DND-41 (cell line): ENCODE measurements around the gene ARRDC2.

Experiments used
- ATAC-seq: fragments of 200-7000 bp; cut with Tn5 transposase; 3 replicates; pipeline ENCODE4 v1.9.1; 2021; ENCODE audit warnings: low read depth; ENCODE audit not compliant: insufficient read depth
- DNase-seq: peaks from one replicate; pipeline ENCODE4 v3.0.0-alpha.2; 2020
- H2AFZ ChIP-seq: 2 replicates; pipeline ENCODE4 v1.6.0; 2012; ENCODE audit warnings: low read depth, low read length
- H3K27ac ChIP-seq: 2 replicates; pipeline ENCODE4 v1.5.1; 2012; ENCODE audit warnings: low read length, inconsistent platforms
- H3K27me3 ChIP-seq: fragments of 200-600 bp; sonication (generic); 2 replicates; pipeline ENCODE4 v1.6.0; 2012; ENCODE audit warnings: low read length, mild to moderate bottlenecking, inconsistent platforms; ENCODE audit not compliant: insufficient read depth, poor library complexity
- H3K36me3 ChIP-seq: 2 replicates; pipeline ENCODE4 v1.5.1; 2012; ENCODE audit warnings: low read length, inconsistent platforms; ENCODE audit not compliant: insufficient read depth
- H3K4me1 ChIP-seq: 2 replicates; pipeline ENCODE4 v1.5.1; 2012; ENCODE audit warnings: mild to moderate bottlenecking, low read length; ENCODE audit not compliant: insufficient read depth
- H3K4me2 ChIP-seq: 2 replicates; pipeline ENCODE4 v1.6.0; 2012; ENCODE audit warnings: mild to moderate bottlenecking, moderate library complexity, low read length, inconsistent platforms; ENCODE audit not compliant: insufficient read depth
- H3K4me3 ChIP-seq, 2 experiments: fragments of 200-600 bp in 1 of 2; shearing (Covaris generic) in 1 of 2; 2 replicates each; pipeline ENCODE4 v1.5.1; 2012 to 2016; ENCODE audit warnings: inconsistent platforms in 2 of 2, low read length in 2 of 2, mild to moderate bottlenecking in 2 of 2, low read depth in 1 of 2, moderate library complexity in 1 of 2
- H3K79me2 ChIP-seq: 2 replicates; pipeline ENCODE4 v1.6.0; 2012; ENCODE audit warnings: low read length, inconsistent platforms; ENCODE audit not compliant: insufficient read depth
- H3K9ac ChIP-seq: 2 replicates; pipeline ENCODE4 v1.6.0; 2012; ENCODE audit warnings: low read depth, mild to moderate bottlenecking, inconsistent platforms, low read length, moderate library complexity
- H3K9me3 ChIP-seq: 2 replicates; pipeline ENCODE4 v1.5.1; 2012; ENCODE audit warnings: low read length, moderate library complexity, mild to moderate bottlenecking, inconsistent platforms; ENCODE audit not compliant: insufficient read depth, severe bottlenecking
- H4K20me1 ChIP-seq: 2 replicates; pipeline ENCODE4 v1.6.0; 2012; ENCODE audit warnings: low read length; ENCODE audit not compliant: insufficient read depth
- CTCF ChIP-seq: IDR thresholded peaks from 2 replicates; pipeline ENCODE4 v1.5.1; 2012; ENCODE audit warnings: borderline replicate concordance, low read length, moderate library complexity, mild to moderate bottlenecking; ENCODE audit not compliant: poor library complexity, severe bottlenecking; ENCODE audit errors: extremely low read depth
- EZH2 ChIP-seq: IDR thresholded peaks from 3 replicates; pipeline ENCODE4 v1.6.1; 2012; ENCODE audit warnings: borderline replicate concordance, low read depth, mild to moderate bottlenecking, moderate library complexity, low read length, inconsistent platforms; ENCODE audit not compliant: severe bottlenecking

ARRDC2 gene

GRCh38 chr19:17968362-17968761, 39.6 kb upstream of the ARRDC2 start:
- Histone ChIP-seq H3K9me3 (no peaks in the 10 kb centered on the region), H3K9ac (no peak overlapping the region), H3K79me2 (no peaks in the 10 kb centered on the region), H3K27ac (no peak overlapping the region), H3K4me2 (no peak overlapping the region), H3K4me3 (no peak overlapping the region), H3K36me3 (no peaks in the 10 kb centered on the region), H3K27me3 (peaks cover 4% of the 10 kb centered on the region), H3K4me1 (no peaks in the 10 kb centered on the region), H2AFZ (no peak overlapping the region), H4K20me1 (no peaks in the 10 kb centered on the region; the same call in 1 of the 2 replicates)
- DNase-seq (no peak), ATAC-seq (no peak)
- TF ChIP-seq CTCF (no peak), EZH2 (no peak)

GRCh38 chr19:17969096-17969792, 38.7 kb upstream of the ARRDC2 start:
- Histone ChIP-seq H3K4me2 (no peak overlapping the region), H3K4me3 (no peak overlapping the region), H3K27me3 (peaks cover 4% of the 10 kb centered on the region)

GRCh38 chr19:17972230-17972629, 35.7 kb upstream of the ARRDC2 start:
- ATAC-seq = no peak

More at GRCh38 chr19:17969096-17969792, 38.7 kb upstream of the ARRDC2 start:
- no peak for TF ChIP-seq CTCF
- TF ChIP-seq EZH2 = no peak
- H2AFZ ChIP-seq = no peak overlapping the region
- no peak for DNase-seq
- H3K4me1 ChIP-seq = no peaks in the 10 kb centered on the region
- no peak overlapping the region for H3K27ac ChIP-seq
- no peaks in the 10 kb centered on the region; the same call in 1 of the 2 replicates for H4K20me1 ChIP-seq
- H3K79me2 ChIP-seq = no peaks in the 10 kb centered on the region
- ATAC-seq = no peak
- no peaks in the 10 kb centered on the region for H3K9me3 ChIP-seq
- H3K9ac ChIP-seq = no peak overlapping the region
- H3K36me3 ChIP-seq = no peaks in the 10 kb centered on the region

More at GRCh38 chr19:17972230-17972629, 35.7 kb upstream of the ARRDC2 start:
- TF ChIP-seq EZH2 (no peak), CTCF (no peak)
- 0 out of 2 replicates have a peak overlapping the region, but pooled peaks have one; percentile 16 for H2AFZ ChIP-seq
- H3K4me3 ChIP-seq = no peak overlapping the region
- no peak overlapping the region for H3K4me2 ChIP-seq
- no peaks in the 10 kb centered on the region for H3K4me1 ChIP-seq
- no peak overlapping the region for H3K27ac ChIP-seq
- DNase-seq = no peak
- no peaks in the 10 kb centered on the region for H3K79me2 ChIP-seq
- H4K20me1 ChIP-seq = no peaks in the 10 kb centered on the region
- no peaks in the 10 kb centered on the region for H3K9me3 ChIP-seq
- no peak overlapping the region for H3K9ac ChIP-seq
- no peaks in the 10 kb centered on the region for H3K36me3 ChIP-seq
- H3K27me3 ChIP-seq = no peaks in the 10 kb centered on the region
